MM.1S (cell line): ENCODE measurements around the gene DYNC1I1.

ENCODE experiments used
- DNase-seq: peaks from one replicate; pipeline ENCODE4 v3.0.0-alpha.2; 2015
- H2AFZ ChIP-seq: fragments of 300-600 bp; sonication (generic); 2 replicates; pipeline ENCODE4 v1.6.0; 2016; ENCODE audit warnings: antibody characterized with exemption, low read length
- H3F3A ChIP-seq: fragments of 300-600 bp; sonication (generic); 2 replicates; pipeline ENCODE4 v1.6.1; 2016; ENCODE audit warnings: mild to moderate bottlenecking, antibody characterized with exemption, low read length, moderate library complexity, mixed read lengths; ENCODE audit not compliant: insufficient read depth
- H3K27ac ChIP-seq: fragments of 300-600 bp; sonication (generic); 2 replicates; pipeline ENCODE4 v1.5.1; 2016; ENCODE audit warnings: mild to moderate bottlenecking, low read length
- H3K27me3 ChIP-seq: fragments of 300-600 bp; sonication (generic); replicated peaks from 2 replicates; pipeline ENCODE4 v1.6.0; 2016; ENCODE audit warnings: low read length; ENCODE audit not compliant: insufficient read depth
- H3K36me3 ChIP-seq: fragments of 300-600 bp; sonication (generic); replicated peaks from 2 replicates; pipeline ENCODE4 v1.6.1; 2016; ENCODE audit warnings: mild to moderate bottlenecking, low read length, mixed read lengths; ENCODE audit not compliant: insufficient read depth
- H3K4me1 ChIP-seq: fragments of 300-600 bp; sonication (generic); 2 replicates; pipeline ENCODE4 v1.6.1; 2016; ENCODE audit warnings: low read length, mixed read lengths
- H3K4me2 ChIP-seq: fragments of 300-600 bp; sonication (generic); 2 replicates; pipeline ENCODE4 v1.6.0; 2016; ENCODE audit warnings: low read depth, low read length
- H3K4me3 ChIP-seq: fragments of 300-600 bp; sonication (generic); 2 replicates; pipeline ENCODE4 v1.5.1; 2016; ENCODE audit warnings: low read length, mixed read lengths
- H3K79me2 ChIP-seq: fragments of 300-600 bp; sonication (generic); 2 replicates; pipeline ENCODE4 v1.6.1; 2016; ENCODE audit warnings: mixed run types, low read length, mixed read lengths
- H3K9ac ChIP-seq: fragments of 300-600 bp; sonication (generic); 2 replicates; pipeline ENCODE4 v1.6.1; 2016; ENCODE audit warnings: low read length, mixed read lengths
- H3K9me2 ChIP-seq: fragments of 300-600 bp; sonication (generic); replicated peaks from 2 replicates; pipeline ENCODE4 v1.6.1; 2016; ENCODE audit warnings: mild to moderate bottlenecking, low read length, mixed read lengths; ENCODE audit not compliant: insufficient read depth
- H3K9me3 ChIP-seq: fragments of 300-600 bp; sonication (generic); replicated peaks from 2 replicates; pipeline ENCODE4 v1.6.1; 2016; ENCODE audit warnings: mild to moderate bottlenecking, low read length, mixed read lengths; ENCODE audit not compliant: insufficient read depth
- H4K20me1 ChIP-seq: fragments of 300-600 bp; sonication (generic); 2 replicates; pipeline ENCODE4 v1.6.1; 2016; ENCODE audit warnings: mild to moderate bottlenecking, low read length, moderate library complexity, mixed read lengths; ENCODE audit not compliant: insufficient read depth
- EZH2 ChIP-seq: fragments of 300-600 bp; sonication (generic); optimal IDR thresholded peaks from 2 replicates; pipeline ENCODE3; 2017; ENCODE audit warnings: low read depth, mild to moderate bottlenecking, antibody characterized with exemption, low read length, mixed read lengths
- EZH2phosphoT487 ChIP-seq: fragments of 300-600 bp; sonication (generic); IDR thresholded peaks from 2 replicates; pipeline ENCODE4 v1.6.1; 2018; ENCODE audit warnings: antibody characterized with exemption, low read length
- TF ChIP-seq, protein P1 (sequence below): fragments of 300-600 bp; sonication (generic); IDR thresholded peaks from 2 replicates; pipeline ENCODE4 v1.5.1; 2016; ENCODE audit warnings: antibody characterized with exemption, low read length, mixed read lengths

The DYNC1I1 gene

DNA sequence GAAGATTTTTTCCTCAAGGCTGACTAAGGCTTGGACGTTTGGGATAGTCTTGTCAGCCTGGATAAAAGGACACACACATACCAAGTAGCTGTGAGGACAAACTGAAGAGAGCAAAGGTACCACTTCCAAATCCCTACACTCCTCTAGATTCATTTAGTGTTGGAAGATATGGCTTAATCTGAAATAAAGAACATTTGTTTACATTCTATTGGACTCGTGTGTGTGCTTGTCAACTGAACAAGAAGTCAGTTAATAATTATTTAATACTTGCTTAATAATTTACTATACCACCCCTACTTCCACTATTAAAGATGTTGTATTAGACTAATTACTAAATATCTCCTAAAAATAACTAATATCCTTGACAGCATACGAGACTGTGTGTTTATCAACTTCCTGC, 23.3 kb upstream of the DYNC1I1 start:
- Histone ChIP-seq H3F3A (no peaks in the 10 kb centered on the region), H4K20me1 (no peaks in the 10 kb centered on the region), H3K36me3 (no peaks in the 10 kb centered on the region), H3K4me3 (no peak overlapping the region), H3K9me3 (no peaks in the 10 kb centered on the region), H3K9me2 (no peaks in the 10 kb centered on the region), H3K9ac (no peak overlapping the region), H3K4me2 (no peak overlapping the region), H3K79me2 (no peaks in the 10 kb centered on the region), H2AFZ (no peak overlapping the region), H3K27ac (no peak overlapping the region), H3K4me1 (no peaks in the 10 kb centered on the region), H3K27me3 (no peaks in the 10 kb centered on the region)
- DNase-seq, result no peak
- TF ChIP-seq, protein P1, sequence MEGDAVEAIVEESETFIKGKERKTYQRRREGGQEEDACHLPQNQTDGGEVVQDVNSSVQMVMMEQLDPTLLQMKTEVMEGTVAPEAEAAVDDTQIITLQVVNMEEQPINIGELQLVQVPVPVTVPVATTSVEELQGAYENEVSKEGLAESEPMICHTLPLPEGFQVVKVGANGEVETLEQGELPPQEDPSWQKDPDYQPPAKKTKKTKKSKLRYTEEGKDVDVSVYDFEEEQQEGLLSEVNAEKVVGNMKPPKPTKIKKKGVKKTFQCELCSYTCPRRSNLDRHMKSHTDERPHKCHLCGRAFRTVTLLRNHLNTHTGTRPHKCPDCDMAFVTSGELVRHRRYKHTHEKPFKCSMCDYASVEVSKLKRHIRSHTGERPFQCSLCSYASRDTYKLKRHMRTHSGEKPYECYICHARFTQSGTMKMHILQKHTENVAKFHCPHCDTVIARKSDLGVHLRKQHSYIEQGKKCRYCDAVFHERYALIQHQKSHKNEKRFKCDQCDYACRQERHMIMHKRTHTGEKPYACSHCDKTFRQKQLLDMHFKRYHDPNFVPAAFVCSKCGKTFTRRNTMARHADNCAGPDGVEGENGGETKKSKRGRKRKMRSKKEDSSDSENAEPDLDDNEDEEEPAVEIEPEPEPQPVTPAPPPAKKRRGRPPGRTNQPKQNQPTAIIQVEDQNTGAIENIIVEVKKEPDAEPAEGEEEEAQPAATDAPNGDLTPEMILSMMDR, result no peak
- TF ChIP-seq EZH2phosphoT487 (no peak), EZH2 (no peak)

DNA sequence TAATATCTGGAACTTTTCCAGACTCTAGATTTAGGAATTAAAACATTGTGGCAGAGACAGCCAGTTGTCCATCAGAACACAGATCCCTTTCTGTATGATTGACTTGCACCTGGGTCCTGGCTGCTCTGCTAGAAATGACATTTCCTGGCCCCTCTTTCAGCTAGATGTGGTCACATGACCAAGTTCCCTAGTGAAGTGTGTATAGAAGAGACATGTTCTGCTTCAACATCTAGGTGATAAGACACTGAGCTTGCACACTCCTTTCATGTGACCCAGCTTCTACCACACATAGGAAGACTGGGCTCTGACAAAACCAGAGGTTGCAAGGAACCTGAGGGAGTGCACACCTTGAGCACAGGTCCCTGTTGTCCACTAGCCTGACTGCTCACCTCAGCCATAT, 22.8 kb upstream of the DYNC1I1 start:
- TF ChIP-seq EZH2 (no peak), EZH2phosphoT487 (no peak)
- TF ChIP-seq, protein P1, result no peak
- H3K4me1 ChIP-seq, result no peaks in the 10 kb centered on the region
- H3K4me3 ChIP-seq, result no peak overlapping the region
- H3K9ac ChIP-seq, result no peak overlapping the region
- no peak for DNase-seq
- H3K27me3 ChIP-seq, result no peaks in the 10 kb centered on the region
- H2AFZ ChIP-seq, result no peak overlapping the region
- H3F3A ChIP-seq, result no peaks in the 10 kb centered on the region
- H3K9me3 ChIP-seq, result no peaks in the 10 kb centered on the region
- H3K36me3 ChIP-seq, result no peaks in the 10 kb centered on the region
- H3K4me2 ChIP-seq, result no peak overlapping the region
- H3K27ac ChIP-seq, result no peak overlapping the region
- no peaks in the 10 kb centered on the region for H3K79me2 ChIP-seq
- H3K9me2 ChIP-seq, result no peaks in the 10 kb centered on the region
- H4K20me1 ChIP-seq, result no peaks in the 10 kb centered on the region

DNA sequence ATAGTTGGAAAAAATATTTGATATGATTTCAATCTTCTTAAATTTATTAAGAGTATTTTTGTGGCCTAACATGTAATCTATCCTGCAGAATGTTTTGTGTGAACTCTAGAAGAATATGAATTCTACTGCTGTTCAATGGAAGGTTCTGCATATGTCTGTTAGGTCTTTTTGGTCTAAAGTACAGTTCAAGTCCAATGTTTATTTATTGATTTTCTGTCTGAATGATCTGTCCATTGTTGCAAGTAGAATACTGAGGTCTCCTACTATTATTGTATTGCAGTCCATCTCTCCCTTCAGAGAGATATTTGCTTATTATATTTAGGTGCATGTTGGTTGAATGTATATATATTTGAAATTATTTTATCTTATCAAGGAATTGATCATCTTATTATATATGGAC, 18.9 kb upstream of the DYNC1I1 start:
- Histone ChIP-seq H3K36me3 (no peaks in the 10 kb centered on the region), H4K20me1 (no peaks in the 10 kb centered on the region), H3K4me3 (no peak overlapping the region), H3K79me2 (no peaks in the 10 kb centered on the region), H3K4me1 (no peaks in the 10 kb centered on the region), H3F3A (no peaks in the 10 kb centered on the region), H3K27me3 (no peaks in the 10 kb centered on the region), H3K9ac (no peak overlapping the region), H3K9me3 (no peaks in the 10 kb centered on the region), H3K9me2 (no peaks in the 10 kb centered on the region), H3K4me2 (no peak overlapping the region), H3K27ac (no peak overlapping the region), H2AFZ (no peak overlapping the region)
- DNase-seq, result no peak
- TF ChIP-seq EZH2phosphoT487, result no peak
- TF ChIP-seq EZH2, result no peak
- TF ChIP-seq, protein P1, result no peak
